Hepatocyte (in vitro differentiated cells): ENCODE measurements around the gene TRIML2. TPM values are rescaled to one million over a fixed set of nuclear protein-coding genes. Genes with fewer than 3 reads are reported as not detected.

Source experiments
- DNase-seq: peaks from one replicate; pipeline ENCODE4 v3.0.0-alpha.2; 2016; ENCODE audit warnings: low spot score
- H2AFZ ChIP-seq: fragments of 200-600 bp; sonication (generic); 2 replicates; pipeline ENCODE4 v1.6.0; 2016; ENCODE audit warnings: antibody characterized with exemption, mild to moderate bottlenecking
- H3K27ac ChIP-seq: fragments of 200-600 bp; sonication (generic); 2 replicates; pipeline ENCODE4 v1.5.1; 2016; ENCODE audit warnings: mild to moderate bottlenecking
- H3K27me3 ChIP-seq: fragments of 200-600 bp; sonication (generic); 2 replicates; pipeline ENCODE4 v1.6.1; 2016
- H3K36me3 ChIP-seq: fragments of 200-600 bp; sonication (generic); replicated peaks from 2 replicates; pipeline ENCODE4 v1.5.1; 2016; ENCODE audit warnings: low read depth; ENCODE audit not compliant: insufficient read depth
- H3K4me1 ChIP-seq: fragments of 200-600 bp; sonication (generic); 2 replicates; pipeline ENCODE4 v1.5.1; 2016; ENCODE audit warnings: mild to moderate bottlenecking, moderate library complexity; ENCODE audit not compliant: insufficient read depth
- H3K4me2 ChIP-seq: fragments of 200-600 bp; sonication (generic); 2 replicates; pipeline ENCODE4 v1.6.0; 2016
- H3K4me3 ChIP-seq: fragments of 200-600 bp; sonication (generic); 2 replicates; pipeline ENCODE4 v1.5.1; 2016; ENCODE audit warnings: mild to moderate bottlenecking
- H3K79me2 ChIP-seq: fragments of 200-600 bp; sonication (generic); 2 replicates; pipeline ENCODE4 v1.6.0; 2017; ENCODE audit warnings: mild to moderate bottlenecking
- H3K9me2 ChIP-seq: fragments of 200-600 bp; sonication (generic); replicated peaks from 2 replicates; pipeline ENCODE4 v1.6.0; 2017; ENCODE audit warnings: mild to moderate bottlenecking; ENCODE audit not compliant: insufficient read depth
- H3K9me3 ChIP-seq: fragments of 200-600 bp; sonication (generic); 2 replicates; pipeline ENCODE4 v1.5.1; 2016; ENCODE audit warnings: low read depth, mild to moderate bottlenecking
- H4K20me1 ChIP-seq: fragments of 200-600 bp; sonication (generic); 2 replicates; pipeline ENCODE4 v1.6.0; 2016; ENCODE audit warnings: mild to moderate bottlenecking; ENCODE audit not compliant: insufficient read depth, poor library complexity, severe bottlenecking
- EZH2 ChIP-seq: fragments of 200-600 bp; sonication (generic); IDR thresholded peaks from 2 replicates; pipeline ENCODE4 v1.6.1; 2016; ENCODE audit warnings: antibody characterized with exemption, mild to moderate bottlenecking, borderline replicate concordance
- EZH2phosphoT487 ChIP-seq: fragments of 200-600 bp; sonication (generic); IDR thresholded peaks from one replicate; pipeline ENCODE4 v1.6.1; 2018; ENCODE audit warnings: antibody characterized with exemption, mild to moderate bottlenecking, low read depth, moderate library complexity; ENCODE audit not compliant: unreplicated experiment, severe bottlenecking
- WGBS: methylation state at CpG from one replicate; pipeline ENCODE4 v1.1.6; 2016; ENCODE audit warnings: low lambda C conversion rate; ENCODE audit errors: missing lambda C conversion rate; 5-methylcytosine and 5-hydroxymethylcytosine counted together
- polyA plus RNA-seq: library from polyadenylated mRNA; unstranded; fragments of >200 nt; fragmentation: Nextera tagmentation; extraction: Ambion mirVana; gene quantifications from 2 replicates; pipeline ENCODE4 v1.2.1, GENCODE V29; 2016
- total RNA-seq: library from RNA; depleted of rRNA; stranded (reverse); fragments of >200 nt; gene quantifications from 2 replicates; pipeline ENCODE4 v1.2.3, GENCODE V29; 2014
- TF ChIP-seq, protein P1 (sequence below): fragments of 200-600 bp; sonication (generic); IDR thresholded peaks from 2 replicates; pipeline ENCODE4 v1.5.1; 2016; ENCODE audit warnings: antibody characterized with exemption, mild to moderate bottlenecking; ENCODE audit not compliant: poor library complexity

Gene TRIML2, protein sequence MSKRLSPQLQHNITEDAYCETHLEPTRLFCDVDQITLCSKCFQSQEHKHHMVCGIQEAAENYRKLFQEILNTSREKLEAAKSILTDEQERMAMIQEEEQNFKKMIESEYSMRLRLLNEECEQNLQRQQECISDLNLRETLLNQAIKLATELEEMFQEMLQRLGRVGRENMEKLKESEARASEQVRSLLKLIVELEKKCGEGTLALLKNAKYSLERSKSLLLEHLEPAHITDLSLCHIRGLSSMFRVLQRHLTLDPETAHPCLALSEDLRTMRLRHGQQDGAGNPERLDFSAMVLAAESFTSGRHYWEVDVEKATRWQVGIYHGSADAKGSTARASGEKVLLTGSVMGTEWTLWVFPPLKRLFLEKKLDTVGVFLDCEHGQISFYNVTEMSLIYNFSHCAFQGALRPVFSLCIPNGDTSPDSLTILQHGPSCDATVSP
- 0.23 TPM in 1 of 2 replicates, not detected in the other for total RNA-seq
- polyA plus RNA-seq: 0.96 TPM in 1 of 2 replicates, not detected in the other

DNA sequence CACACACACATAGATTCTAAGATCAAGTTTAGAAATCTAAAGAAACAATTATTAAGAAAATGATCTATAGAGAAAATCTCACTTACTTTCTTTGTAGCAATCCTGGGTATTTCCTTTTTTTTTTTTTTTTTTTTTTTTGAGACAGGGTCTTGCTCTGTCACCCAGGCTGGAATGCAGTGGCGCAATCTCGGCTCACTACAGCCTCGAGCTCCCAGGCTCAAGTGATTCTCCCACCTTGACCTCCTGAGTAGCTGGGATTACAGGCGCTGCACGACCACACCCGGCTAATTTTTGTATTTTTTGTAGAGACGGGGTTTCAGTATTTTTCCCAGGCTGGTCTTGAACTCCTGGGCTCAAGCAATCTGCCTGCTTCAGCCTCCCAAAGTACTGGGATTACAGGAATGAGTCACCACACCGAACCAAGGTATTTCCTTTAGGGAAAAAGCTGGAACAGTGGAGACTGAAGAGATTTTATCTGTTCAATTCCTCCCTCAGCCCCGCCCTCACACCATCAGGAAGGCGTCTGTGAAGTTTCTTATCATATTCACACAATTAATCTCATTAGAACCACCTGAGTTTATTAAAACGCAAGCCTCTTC is at the start of gene TRIML2:
Gene TRIML2, minus strand, starts transcription at position 447 of the 599 bp plus-strand sequence. CDS start 4,235 bp downstream, outside the sequence.
- no peaks in the 10 kb centered on the region for H3K36me3 ChIP-seq
- no peak within 1 kb of the TSS for H3K27ac ChIP-seq
- no peak within 1 kb of the TSS for H2AFZ ChIP-seq
- H3K27me3 ChIP-seq: no peaks in the 10 kb centered on the region
- TF ChIP-seq EZH2: no peak
- TF ChIP-seq EZH2phosphoT487: no peak
- TF ChIP-seq, protein P1, sequence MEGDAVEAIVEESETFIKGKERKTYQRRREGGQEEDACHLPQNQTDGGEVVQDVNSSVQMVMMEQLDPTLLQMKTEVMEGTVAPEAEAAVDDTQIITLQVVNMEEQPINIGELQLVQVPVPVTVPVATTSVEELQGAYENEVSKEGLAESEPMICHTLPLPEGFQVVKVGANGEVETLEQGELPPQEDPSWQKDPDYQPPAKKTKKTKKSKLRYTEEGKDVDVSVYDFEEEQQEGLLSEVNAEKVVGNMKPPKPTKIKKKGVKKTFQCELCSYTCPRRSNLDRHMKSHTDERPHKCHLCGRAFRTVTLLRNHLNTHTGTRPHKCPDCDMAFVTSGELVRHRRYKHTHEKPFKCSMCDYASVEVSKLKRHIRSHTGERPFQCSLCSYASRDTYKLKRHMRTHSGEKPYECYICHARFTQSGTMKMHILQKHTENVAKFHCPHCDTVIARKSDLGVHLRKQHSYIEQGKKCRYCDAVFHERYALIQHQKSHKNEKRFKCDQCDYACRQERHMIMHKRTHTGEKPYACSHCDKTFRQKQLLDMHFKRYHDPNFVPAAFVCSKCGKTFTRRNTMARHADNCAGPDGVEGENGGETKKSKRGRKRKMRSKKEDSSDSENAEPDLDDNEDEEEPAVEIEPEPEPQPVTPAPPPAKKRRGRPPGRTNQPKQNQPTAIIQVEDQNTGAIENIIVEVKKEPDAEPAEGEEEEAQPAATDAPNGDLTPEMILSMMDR: no peak
- WGBS: 26% methylated on average over 11 of the region's 11 CpGs
- H4K20me1 ChIP-seq: no peaks in the 10 kb centered on the region
- no peak within 1 kb of the TSS for H3K4me3 ChIP-seq
- H3K4me1 ChIP-seq: no peaks in the 10 kb centered on the region
- no peaks in the 10 kb centered on the region for H3K79me2 ChIP-seq
- H3K9me2 ChIP-seq: no peaks in the 10 kb centered on the region
- H3K9me3 ChIP-seq: no peaks in the 10 kb centered on the region
- no peak within 1 kb of the TSS for H3K4me2 ChIP-seq
- DNase-seq: no peak

DNA sequence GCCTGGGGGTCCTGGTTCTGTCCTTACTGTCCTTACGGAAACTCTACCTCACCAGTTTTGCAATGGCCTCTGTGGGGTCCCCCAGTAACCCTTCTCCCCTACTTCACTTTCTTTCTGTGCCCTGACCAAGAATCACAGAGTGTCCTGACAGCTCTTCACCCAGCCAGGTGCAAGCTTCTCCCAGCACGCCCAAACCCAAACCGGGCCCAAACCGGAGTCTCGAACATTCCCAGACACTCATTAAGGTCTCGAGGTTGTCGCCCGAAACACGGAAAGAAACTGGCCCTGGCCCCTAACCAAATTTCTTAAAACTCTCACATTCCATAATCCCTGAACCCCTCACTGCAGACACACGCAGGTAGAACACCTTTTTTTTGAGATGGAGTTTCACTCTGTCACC is 48.9 kb upstream of the TRIML2 start:
- no peak overlapping the region for H3K4me3 ChIP-seq
- H2AFZ ChIP-seq: no peak overlapping the region
- TF ChIP-seq, protein P1: no peak
- TF ChIP-seq EZH2: no peak
- TF ChIP-seq EZH2phosphoT487: no peak
- H4K20me1 ChIP-seq: no peaks in the 10 kb centered on the region
- H3K36me3 ChIP-seq: no peaks in the 10 kb centered on the region
- H3K27me3 ChIP-seq: no peaks in the 10 kb centered on the region
- no peak overlapping the region for H3K27ac ChIP-seq
- no peak for DNase-seq
- 98% methylated on average over 10 of the region's 10 CpGs for WGBS
- no peaks in the 10 kb centered on the region for H3K79me2 ChIP-seq
- no peaks in the 10 kb centered on the region for H3K9me3 ChIP-seq
- no peak overlapping the region for H3K4me2 ChIP-seq
- no peaks in the 10 kb centered on the region for H3K4me1 ChIP-seq
- H3K9me2 ChIP-seq: no peaks in the 10 kb centered on the region

DNA sequence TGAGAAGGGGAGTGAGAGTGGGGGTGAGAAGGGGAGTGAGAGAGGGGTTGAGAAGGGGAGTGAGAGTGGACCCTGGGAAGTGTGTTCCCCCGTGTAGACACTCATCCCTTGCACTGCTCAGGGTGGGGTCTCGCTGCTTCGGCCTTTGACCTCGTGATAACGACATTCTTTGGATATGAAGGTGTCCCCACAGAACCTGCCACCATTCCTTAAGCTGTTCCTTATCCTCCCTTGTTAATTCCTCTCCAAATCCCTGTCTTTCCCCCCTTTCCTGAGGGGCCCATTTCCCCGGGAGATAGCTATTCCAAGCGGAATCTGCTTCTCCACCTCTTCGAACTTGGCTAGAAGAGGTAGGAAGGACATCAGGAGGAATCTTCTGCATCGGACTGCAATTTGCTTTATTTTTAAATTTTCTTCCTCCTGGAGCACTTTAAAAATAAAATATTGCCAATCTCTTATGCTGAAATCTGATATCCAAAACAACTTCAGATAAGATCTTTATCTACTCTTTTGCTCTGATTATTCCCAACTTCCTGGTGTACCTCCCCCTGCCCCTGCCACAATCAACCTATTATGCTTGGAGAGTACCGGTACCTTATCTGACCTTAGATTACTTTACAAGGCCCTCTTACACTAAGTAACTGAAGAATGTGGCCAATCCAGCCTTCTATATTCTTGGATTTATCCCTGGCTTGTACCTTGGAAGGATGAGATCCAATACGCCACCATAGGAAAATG is 45.4 kb upstream of the TRIML2 start:
- H4K20me1 ChIP-seq: no peaks in the 10 kb centered on the region
- WGBS: 76% methylated on average over 10 of the region's 11 CpGs
- no peaks in the 10 kb centered on the region for H3K9me2 ChIP-seq
- no peak for TF ChIP-seq EZH2
- TF ChIP-seq, protein P1: no peak
- TF ChIP-seq EZH2phosphoT487: no peak
- H3K36me3 ChIP-seq: no peaks in the 10 kb centered on the region
- H3K4me3 ChIP-seq: no peak overlapping the region
- no peak overlapping the region for H2AFZ ChIP-seq
- H3K4me1 ChIP-seq: no peaks in the 10 kb centered on the region
- H3K9me3 ChIP-seq: no peaks in the 10 kb centered on the region
- no peak for DNase-seq
- no peak overlapping the region for H3K27ac ChIP-seq
- no peaks in the 10 kb centered on the region for H3K27me3 ChIP-seq
- H3K4me2 ChIP-seq: no peak overlapping the region
- no peaks in the 10 kb centered on the region for H3K79me2 ChIP-seq
